Trophoblast cell (in vitro differentiated cells and primary cell): Measurements from ENCODE around the gene ASPSCR1.

Source experiments
- DNase-seq, 2 donors: peaks; one replicate each; pipeline ENCODE4 v3.0.0-alpha.2; 2016
- H2AFZ ChIP-seq: 2 replicates; pipeline ENCODE4 v1.6.1; 2013; ENCODE audit warnings: low read length, moderate library complexity, mild to moderate bottlenecking; ENCODE audit not compliant: insufficient read depth, poor library complexity
- H2AK5ac ChIP-seq: 2 replicates; pipeline ENCODE4 v1.6.1; 2013; ENCODE audit warnings: mild to moderate bottlenecking, low read length
- H2BK120ac ChIP-seq: 2 replicates; pipeline ENCODE4 v1.6.1; 2013; ENCODE audit warnings: low read length, mild to moderate bottlenecking, moderate library complexity; ENCODE audit not compliant: insufficient read depth, poor library complexity
- H2BK12ac ChIP-seq: 2 replicates; pipeline ENCODE4 v1.6.1; 2013; ENCODE audit warnings: mild to moderate bottlenecking, low read length, moderate library complexity
- H2BK5ac ChIP-seq: 2 replicates; pipeline ENCODE4 v1.6.1; 2013; ENCODE audit warnings: low read length, low read depth, moderate library complexity, mild to moderate bottlenecking; ENCODE audit not compliant: poor library complexity
- H3K14ac ChIP-seq: 2 replicates; pipeline ENCODE4 v1.6.1; 2013; ENCODE audit warnings: mild to moderate bottlenecking, low read length
- H3K18ac ChIP-seq: 2 replicates; pipeline ENCODE4 v1.6.1; 2013; ENCODE audit warnings: mild to moderate bottlenecking, low read length
- H3K23ac ChIP-seq: 2 replicates; pipeline ENCODE4 v1.6.1; 2013; ENCODE audit warnings: low read length
- H3K27ac ChIP-seq: 2 replicates; pipeline ENCODE4 v1.5.1; 2013; ENCODE audit warnings: low read depth, mild to moderate bottlenecking, inconsistent platforms, low read length, moderate library complexity
- H3K27me3 ChIP-seq: 2 replicates; pipeline ENCODE4 v1.6.1; 2013; ENCODE audit warnings: inconsistent platforms, mild to moderate bottlenecking, low read length, moderate library complexity; ENCODE audit not compliant: insufficient read depth
- H3K36me3 ChIP-seq, 2 experiments: 1 replicate in 1 of 2; 2 replicates in 1 of 2; pipeline ENCODE4 v1.6.1; 2013; ENCODE audit warnings: low read length in 2 of 2, mild to moderate bottlenecking in 2 of 2, moderate library complexity in 1 of 2; ENCODE audit not compliant: insufficient read depth in 2 of 2, control insufficient read depth in 1 of 2
- H3K4ac ChIP-seq: 2 replicates; pipeline ENCODE4 v1.6.1; 2013; ENCODE audit warnings: low read depth, mild to moderate bottlenecking, low read length, moderate library complexity
- H3K4me1 ChIP-seq, 2 experiments: 1 replicate in 1 of 2; 2 replicates in 1 of 2; pipeline ENCODE4 v1.6.1; 2013; ENCODE audit warnings: low read length in 2 of 2, mild to moderate bottlenecking in 2 of 2, moderate library complexity in 1 of 2; ENCODE audit not compliant: insufficient read depth in 2 of 2, control insufficient read depth in 1 of 2
- H3K4me2 ChIP-seq: 2 replicates; pipeline ENCODE4 v1.6.1; 2013; ENCODE audit warnings: inconsistent platforms, mild to moderate bottlenecking, low read length, moderate library complexity
- H3K4me3 ChIP-seq: 2 replicates; pipeline ENCODE4 v1.5.1; 2013; ENCODE audit warnings: mild to moderate bottlenecking, low read depth, low read length, inconsistent platforms
- H3K79me1 ChIP-seq: one replicate; pipeline ENCODE4 v1.6.1; 2013; ENCODE audit warnings: low read length
- H3K79me2 ChIP-seq: 2 replicates; pipeline ENCODE4 v1.6.1; 2013; ENCODE audit warnings: low read length, mild to moderate bottlenecking; ENCODE audit not compliant: control insufficient read depth, insufficient read depth, poor library complexity
- H3K9ac ChIP-seq: 2 replicates; pipeline ENCODE4 v1.6.1; 2013; ENCODE audit warnings: mild to moderate bottlenecking, low read length
- H3K9me3 ChIP-seq: 2 replicates; pipeline ENCODE4 v1.6.1; 2013; ENCODE audit warnings: low read depth, mild to moderate bottlenecking, control low read depth, inconsistent platforms, low read length; ENCODE audit not compliant: insufficient read depth
- H4K12ac ChIP-seq: 2 replicates; pipeline ENCODE4 v1.6.1; 2013; ENCODE audit warnings: low read depth, mild to moderate bottlenecking, low read length, moderate library complexity
- H4K8ac ChIP-seq: 2 replicates; pipeline ENCODE4 v1.6.1; 2013; ENCODE audit warnings: low read depth, mild to moderate bottlenecking, low read length, moderate library complexity
- H4K91ac ChIP-seq: one replicate; pipeline ENCODE4 v1.6.1; 2013; ENCODE audit warnings: low read depth, mild to moderate bottlenecking, low read length, moderate library complexity
- WGBS: extraction: QIAGEN DNeasy Blood & Tissue Kit; methylation state at CpG from one replicate; pipeline ENCODE4 v1.1.7; 2013; ENCODE audit warnings: missing lambda C conversion rate; ENCODE audit not compliant: insufficient read length, insufficient coverage; ENCODE audit errors: extremely low coverage; 5-methylcytosine and 5-hydroxymethylcytosine counted together

Gene ASPSCR1

GRCh38 chr17:82006468-82007227, 29.2 kb downstream of the ASPSCR1 start:
- Histone ChIP-seq H3K9ac (no peak overlapping the region), H4K8ac (no peak overlapping the region), H4K91ac (peak overlapping the region; percentile 58), H3K79me2 (peaks cover 6% of the 10 kb centered on the region), H2BK5ac (no peak overlapping the region), H2BK120ac (no peak overlapping the region), H3K4me2 (no peak overlapping the region), H3K14ac (peak overlapping the region; percentile 11), H3K4me3 (no peak overlapping the region), H3K23ac (no peak overlapping the region), H3K27ac (no peak overlapping the region), H3K4ac (no peak overlapping the region), H2AK5ac (no peak overlapping the region), H4K12ac (no peak overlapping the region), H3K4me1 (peaks cover 28 to 36% of the 10 kb centered on the region in 2 experiments), H3K9me3 (peaks cover 5% of the 10 kb centered on the region), H3K79me1 (peaks cover 27% of the 10 kb centered on the region), H3K36me3 (peaks cover 0 to 3% of the 10 kb centered on the region in 2 experiments), H3K18ac (peak overlapping the region; percentile 5), H3K27me3 (no peaks in the 10 kb centered on the region), H2AFZ (no peak overlapping the region), H2BK12ac (peak overlapping the region; percentile 54)
- peak; percentile 78 to 83 for DNase-seq
- WGBS: no CpG with 5 or more reads among the region's 24 CpGs

GRCh38 chr17:82007228-82007494, 29.7 kb downstream of the ASPSCR1 start:
- Histone ChIP-seq H3K23ac (no peak overlapping the region), H2BK5ac (no peak overlapping the region), H2AK5ac (peak overlapping the region; percentile 31), H3K14ac (peak overlapping the region; percentile 11), H2AFZ (no peak overlapping the region), H3K79me1 (peaks cover 30% of the 10 kb centered on the region), H4K8ac (no peak overlapping the region), H3K79me2 (peaks cover 6% of the 10 kb centered on the region), H3K36me3 (peaks cover 3 to 8% of the 10 kb centered on the region in 2 experiments), H3K9me3 (peaks cover 5% of the 10 kb centered on the region), H4K91ac (peak overlapping the region; percentile 58), H3K4ac (no peak overlapping the region), H3K4me1 (peaks cover 29 to 39% of the 10 kb centered on the region in 2 experiments), H2BK120ac (no peak overlapping the region), H3K4me2 (no peak overlapping the region), H3K9ac (no peak overlapping the region), H3K18ac (peak overlapping the region; percentile 5), H3K27ac (no peak overlapping the region), H4K12ac (no peak overlapping the region), H3K27me3 (no peaks in the 10 kb centered on the region), H3K4me3 (no peak overlapping the region), H2BK12ac (peak overlapping the region; percentile 12)
- DNase-seq: peak in 1 of 2 donors; percentile 62
- no CpG with 5 or more reads among the region's 6 CpGs for WGBS

DNA sequence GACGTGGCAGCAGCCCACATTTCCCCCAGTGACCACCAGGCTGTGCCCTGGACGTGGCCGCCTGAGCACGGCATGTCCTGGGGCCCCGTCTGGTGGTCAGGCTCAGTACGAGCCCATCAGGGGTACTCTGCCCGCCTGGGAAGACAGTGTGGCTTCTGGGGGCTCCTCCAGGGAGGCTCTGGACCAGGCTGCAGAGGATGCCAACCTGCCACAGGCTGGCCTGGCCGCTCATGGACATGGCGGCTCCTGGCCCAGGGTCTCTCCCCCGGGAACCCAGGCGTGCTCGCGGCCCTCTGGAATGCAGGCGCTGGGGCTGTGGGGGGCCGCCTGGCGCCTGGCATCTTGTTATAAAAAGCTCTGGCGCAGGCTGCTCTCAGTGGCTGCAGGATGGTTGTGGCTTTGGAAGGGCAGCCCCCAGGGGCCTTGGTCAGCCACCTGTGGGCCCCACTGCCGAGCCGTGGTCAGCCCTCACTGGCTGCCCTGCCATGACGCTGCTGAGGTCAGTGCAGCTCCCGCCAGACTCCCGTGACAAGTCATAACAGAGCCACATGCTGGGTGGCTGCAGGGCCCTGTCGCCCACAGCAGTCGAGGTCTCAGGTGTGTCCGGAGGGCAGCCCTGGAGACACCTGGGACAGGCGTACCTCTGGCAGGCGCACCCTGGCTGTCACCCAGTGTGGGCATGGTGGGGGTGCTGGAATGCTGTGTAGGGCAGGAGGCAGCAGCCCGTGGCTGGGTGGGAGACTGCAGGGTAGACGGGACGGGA, 30.2 kb downstream of the ASPSCR1 start:
- Histone ChIP-seq H3K23ac (no peak overlapping the region), H3K79me2 (peaks cover 8% of the 10 kb centered on the region), H3K27ac (no peak overlapping the region), H3K18ac (peak overlapping the region; percentile 25), H3K9ac (peak overlapping the region; percentile 20), H3K36me3 (peaks cover 3 to 9% of the 10 kb centered on the region in 2 experiments), H2AFZ (no peak overlapping the region), H3K4me2 (no peak overlapping the region), H2BK5ac (no peak overlapping the region), H3K9me3 (peaks cover 5% of the 10 kb centered on the region), H4K8ac (no peak overlapping the region), H3K4me1 (peaks cover 35 to 44% of the 10 kb centered on the region in 2 experiments), H3K79me1 (peaks cover 34% of the 10 kb centered on the region), H2BK12ac (peak overlapping the region; percentile 5), H3K27me3 (no peaks in the 10 kb centered on the region), H4K12ac (no peak overlapping the region), H2BK120ac (no peak overlapping the region), H4K91ac (peak overlapping the region; percentile 58), H3K4ac (no peak overlapping the region), H3K14ac (peak overlapping the region; percentile 16), H3K4me3 (no peak overlapping the region), H2AK5ac (peak overlapping the region; percentile 34)
- DNase-seq: peak; percentile 78 to 86
- WGBS: no CpG with 5 or more reads among the region's 30 CpGs

DNA sequence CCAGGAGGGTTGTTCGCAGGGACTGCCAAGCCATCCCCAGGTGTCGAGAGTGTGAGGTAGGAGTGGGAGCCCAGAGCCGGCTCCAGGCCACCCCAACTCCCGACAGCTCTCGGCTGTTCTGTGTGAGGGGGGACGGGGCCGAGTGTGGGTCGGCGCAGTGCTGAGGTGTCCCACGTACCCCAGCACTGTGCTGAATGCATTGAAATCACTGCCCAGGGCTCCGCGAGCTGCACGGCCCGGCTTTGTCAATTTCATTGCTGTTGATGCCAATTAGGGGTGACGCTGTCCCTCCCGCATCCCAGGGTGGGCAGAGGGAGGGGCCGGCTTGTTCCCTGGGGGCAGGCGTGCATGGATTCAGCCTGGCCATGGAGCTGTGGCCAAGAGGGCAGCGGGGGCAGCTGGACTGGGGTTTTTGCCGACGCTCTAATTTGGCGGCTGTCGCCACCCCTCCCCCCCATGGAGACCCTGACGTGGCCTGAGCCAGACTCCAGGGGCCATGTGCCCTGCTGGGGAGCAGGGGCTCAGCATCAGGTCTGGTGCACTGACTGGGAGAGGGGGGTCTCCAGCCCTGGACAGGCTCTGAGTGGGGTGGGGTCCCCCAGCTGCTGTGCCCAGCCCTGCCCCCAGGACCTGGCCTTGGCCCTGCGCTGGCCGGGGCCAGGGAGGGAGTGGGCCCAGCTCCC, 31.0 kb downstream of the ASPSCR1 start:
- Histone ChIP-seq H3K4me2 (no peak overlapping the region), H3K18ac (peak overlapping the region; percentile 25), H2BK5ac (no peak overlapping the region), H4K91ac (peak overlapping the region; percentile 14), H3K27ac (no peak overlapping the region), H3K23ac (no peak overlapping the region), H3K9ac (no peak overlapping the region), H3K4me3 (no peak overlapping the region), H3K79me2 (peaks cover 8% of the 10 kb centered on the region), H2AFZ (no peak overlapping the region), H3K4me1 (peaks cover 34 to 43% of the 10 kb centered on the region in 2 experiments), H3K14ac (no peak overlapping the region), H3K9me3 (peaks cover 5% of the 10 kb centered on the region), H4K12ac (no peak overlapping the region), H2BK12ac (peak overlapping the region; percentile 5), H2AK5ac (peak overlapping the region; percentile 44), H3K27me3 (no peaks in the 10 kb centered on the region), H3K36me3 (peaks cover 3 to 9% of the 10 kb centered on the region in 2 experiments), H3K4ac (no peak overlapping the region), H3K79me1 (peaks cover 31% of the 10 kb centered on the region), H4K8ac (no peak overlapping the region), H2BK120ac (no peak overlapping the region)
- no peak for DNase-seq
- WGBS: no CpG with 5 or more reads among the region's 26 CpGs
